Body of pancreas (tissue), 4 donors: Measurements from ENCODE around the gene POLRMT.

Experiments
- POLR2A ChIP-seq, 3 donors: fragments of 450-650 bp; IDR thresholded peaks; one replicate each; pipeline ENCODE4 v1.6.1; 2016; ENCODE audit warnings: antibody characterized with exemption in 3 of 3, mild to moderate bottlenecking in 2 of 3
- TF ChIP-seq, protein P1 (sequence below), 7 experiments: fragments of 450-650 bp in 4 of 7; fragments of 200-600 bp in 3 of 7; sonication (generic) in 3 of 7; IDR thresholded peaks; one replicate each; pipeline ENCODE4 v1.5.1; 2016 to 2019; ENCODE audit warnings: antibody characterized with exemption in 7 of 7

GRCh38 chr19:593055-593454, 40.3 kb downstream of the POLRMT start:
- TF ChIP-seq, protein P1, sequence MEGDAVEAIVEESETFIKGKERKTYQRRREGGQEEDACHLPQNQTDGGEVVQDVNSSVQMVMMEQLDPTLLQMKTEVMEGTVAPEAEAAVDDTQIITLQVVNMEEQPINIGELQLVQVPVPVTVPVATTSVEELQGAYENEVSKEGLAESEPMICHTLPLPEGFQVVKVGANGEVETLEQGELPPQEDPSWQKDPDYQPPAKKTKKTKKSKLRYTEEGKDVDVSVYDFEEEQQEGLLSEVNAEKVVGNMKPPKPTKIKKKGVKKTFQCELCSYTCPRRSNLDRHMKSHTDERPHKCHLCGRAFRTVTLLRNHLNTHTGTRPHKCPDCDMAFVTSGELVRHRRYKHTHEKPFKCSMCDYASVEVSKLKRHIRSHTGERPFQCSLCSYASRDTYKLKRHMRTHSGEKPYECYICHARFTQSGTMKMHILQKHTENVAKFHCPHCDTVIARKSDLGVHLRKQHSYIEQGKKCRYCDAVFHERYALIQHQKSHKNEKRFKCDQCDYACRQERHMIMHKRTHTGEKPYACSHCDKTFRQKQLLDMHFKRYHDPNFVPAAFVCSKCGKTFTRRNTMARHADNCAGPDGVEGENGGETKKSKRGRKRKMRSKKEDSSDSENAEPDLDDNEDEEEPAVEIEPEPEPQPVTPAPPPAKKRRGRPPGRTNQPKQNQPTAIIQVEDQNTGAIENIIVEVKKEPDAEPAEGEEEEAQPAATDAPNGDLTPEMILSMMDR (IDR thresholded peaks at IDR 0.05): no peak
- TF ChIP-seq POLR2A (IDR thresholded peaks at IDR 0.05): no peak
